Measurements from ENCODE around the gene CHRNA9.

The CHRNA9 gene

DNA sequence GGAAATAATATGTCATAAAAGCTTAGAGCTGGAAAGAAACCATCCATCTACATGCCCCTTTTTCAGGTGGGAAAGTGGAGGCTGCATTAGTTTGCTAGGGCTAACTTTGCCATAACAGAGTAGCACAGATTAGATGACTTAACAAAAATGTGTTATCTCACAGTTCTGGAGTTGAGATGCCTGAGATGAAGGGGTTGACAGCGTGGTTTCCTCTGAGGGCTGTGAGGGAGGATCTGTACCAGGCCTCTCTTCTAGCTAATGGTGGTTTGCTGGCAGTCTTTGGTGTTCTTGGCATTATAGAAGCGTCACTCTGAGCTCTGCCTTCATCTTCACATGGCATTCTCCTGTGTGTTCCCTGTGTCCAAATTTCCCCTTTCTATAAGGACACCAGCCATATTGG, 2.4 kb downstream of the CHRNA9 start:
- no peak for DNase-seq (ENCODE audit: low spot score)

DNA sequence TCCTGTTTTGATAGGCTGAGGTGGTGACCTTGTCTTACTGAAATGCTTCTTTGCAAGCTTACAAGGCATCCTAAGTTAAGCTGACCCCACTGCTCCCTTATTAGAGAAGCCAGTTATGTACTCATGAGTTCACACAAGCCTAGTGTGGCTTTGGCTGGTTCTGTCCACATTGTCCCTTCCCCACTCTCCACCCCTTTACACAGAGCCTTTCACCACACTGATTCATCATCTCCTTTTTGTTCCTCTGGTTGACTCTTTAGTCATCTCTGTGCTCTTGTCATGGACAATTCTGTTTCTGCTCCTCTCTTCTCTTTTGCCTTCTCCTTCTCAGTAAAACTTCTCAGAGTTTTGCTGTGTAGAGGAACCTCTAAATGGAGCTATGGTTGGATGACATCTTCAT, 4.9 kb downstream of the CHRNA9 start:
- DNase-seq (ENCODE audit: low spot score): no peak

DNA sequence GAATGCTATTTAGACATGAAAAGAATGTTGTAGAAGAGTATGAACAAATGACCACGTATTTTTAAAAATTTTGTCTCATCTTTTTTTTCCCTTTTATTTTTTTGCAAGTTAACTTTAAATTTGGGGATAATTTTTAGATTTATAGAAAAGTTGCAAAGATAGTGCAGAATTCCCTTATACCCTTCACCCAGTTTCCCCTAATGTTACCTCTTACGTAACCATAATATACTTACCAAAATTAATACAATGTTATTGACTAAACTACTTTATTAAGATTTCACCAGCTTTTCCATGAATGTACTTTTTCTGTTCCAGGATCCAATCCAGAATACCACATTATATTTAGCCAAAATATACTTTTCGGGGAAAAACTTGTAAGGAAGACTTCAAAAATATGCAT, 12.3 kb downstream of the CHRNA9 start:
- DNase-seq (ENCODE audit: low spot score): no peak

DNA sequence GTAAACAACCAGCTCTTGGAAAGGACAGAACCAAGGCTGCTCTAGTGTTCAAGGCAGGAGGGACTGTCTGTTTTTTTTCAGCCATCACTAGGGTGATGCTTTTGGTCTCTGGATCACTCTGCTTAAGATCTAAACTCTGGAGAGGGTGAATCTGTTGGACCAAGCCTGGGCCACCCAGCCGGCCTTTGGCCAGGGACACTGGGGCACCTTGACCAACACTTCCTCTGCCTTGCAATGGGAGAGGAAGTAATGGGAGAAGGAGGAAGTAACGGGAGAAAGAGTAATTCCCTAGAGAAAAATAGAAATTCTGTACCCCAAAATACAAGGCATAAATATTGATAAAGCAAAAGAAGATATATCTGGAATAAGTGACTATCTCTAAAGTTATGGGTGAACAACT, 12.9 kb downstream of the CHRNA9 start:
- no peak for DNase-seq (ENCODE audit: low spot score)

DNA sequence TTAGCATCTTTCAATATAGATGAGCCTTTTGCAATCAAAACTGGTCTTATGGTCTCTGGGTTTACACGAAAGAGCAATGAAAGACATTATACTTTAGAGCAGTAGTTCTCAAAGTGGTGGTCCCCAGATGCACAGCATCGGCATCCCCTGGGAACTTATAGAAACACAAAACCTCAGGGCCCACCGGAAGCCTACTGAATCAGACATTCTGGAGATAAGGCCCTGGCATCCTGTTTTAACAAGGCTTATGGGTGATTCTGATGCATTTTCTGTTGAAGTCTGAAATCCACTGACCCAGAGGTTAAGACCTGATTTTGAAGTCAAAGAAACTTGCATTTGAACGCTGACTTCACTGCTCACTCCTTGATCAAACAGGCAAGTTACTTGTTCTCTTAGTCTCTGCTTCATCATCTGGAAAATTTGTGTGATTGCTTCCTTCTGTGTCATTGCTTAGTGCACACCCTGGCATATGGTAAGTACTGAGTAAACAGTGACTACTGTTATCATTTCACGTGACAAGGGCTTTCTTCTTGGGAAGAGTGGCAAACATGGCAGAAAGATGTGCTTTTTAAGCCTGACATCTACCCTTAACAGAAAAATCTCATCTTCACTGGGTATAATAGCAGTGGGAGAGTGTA, 14.5 kb downstream of the CHRNA9 start:
- DNase-seq (ENCODE audit: low spot score): no peak

DNA sequence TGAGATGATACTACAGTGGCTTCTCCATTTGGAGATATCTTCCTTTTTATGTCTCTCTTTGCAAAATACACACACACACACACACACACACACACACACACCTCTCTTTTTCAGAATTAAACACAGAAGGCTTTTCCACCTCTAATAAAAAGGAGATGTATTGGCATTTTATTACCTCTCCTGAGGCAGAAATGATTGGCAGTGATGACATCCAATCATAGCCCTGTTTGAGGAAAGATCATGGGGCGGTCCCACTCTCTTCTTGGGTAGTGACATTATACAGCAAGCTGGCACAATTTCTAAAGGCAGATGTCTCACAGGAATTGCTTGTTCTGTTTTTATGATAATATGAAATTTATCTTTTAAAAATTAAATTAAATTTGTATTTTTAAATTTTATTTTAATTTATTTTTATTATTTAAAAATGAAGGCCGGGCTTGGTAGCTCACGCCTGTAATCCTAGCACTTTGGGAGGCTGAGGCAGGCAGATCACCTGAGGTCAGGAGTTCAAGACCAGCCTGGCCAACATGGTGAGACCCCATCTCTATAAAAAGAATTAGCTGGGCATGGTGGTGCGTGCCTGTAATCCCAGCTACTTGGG, 15.6 kb downstream of the CHRNA9 start:
- no peak for DNase-seq (ENCODE audit: low spot score)

DNA sequence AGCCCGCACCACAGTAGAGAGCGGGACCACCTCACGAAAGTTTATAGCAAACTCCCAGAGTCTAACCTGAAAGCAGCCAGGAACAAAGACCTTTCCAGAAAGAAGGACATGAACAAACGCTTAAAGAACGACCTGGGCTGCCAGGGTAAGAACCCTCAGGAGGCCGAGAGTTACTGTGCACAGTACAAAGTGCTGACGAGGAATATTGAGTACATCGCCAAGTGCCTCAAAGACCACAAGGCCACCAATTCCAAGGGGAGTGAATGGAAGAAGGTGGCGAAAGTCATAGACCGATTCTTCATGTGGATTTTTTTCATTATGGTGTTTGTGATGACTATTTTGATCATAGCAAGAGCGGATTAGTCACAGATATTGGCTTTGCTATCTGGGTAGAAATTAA, 19.0 kb downstream of the CHRNA9 start:
- DNase-seq (ENCODE audit: low spot score): no peak

DNA sequence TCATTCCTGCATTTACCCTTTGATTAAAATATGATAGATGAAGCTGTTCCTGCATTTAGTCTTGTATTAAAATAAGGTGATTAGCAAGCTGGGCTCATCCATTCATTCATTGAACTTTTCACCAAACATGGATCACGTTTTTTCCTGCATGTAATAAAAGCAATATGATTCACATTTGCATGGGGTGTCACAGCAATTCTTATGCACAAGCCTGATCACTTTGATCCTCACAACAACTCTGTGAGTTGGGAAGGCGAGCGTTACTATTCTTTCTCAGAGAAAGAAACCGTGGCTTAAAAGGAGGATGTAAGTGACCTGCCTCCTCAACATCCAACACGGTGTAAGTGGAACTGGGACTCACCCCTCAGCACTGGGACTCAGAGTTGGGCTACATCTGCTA, 20.0 kb downstream of the CHRNA9 start:
- DNase-seq (ENCODE audit: low spot score): no peak

DNA sequence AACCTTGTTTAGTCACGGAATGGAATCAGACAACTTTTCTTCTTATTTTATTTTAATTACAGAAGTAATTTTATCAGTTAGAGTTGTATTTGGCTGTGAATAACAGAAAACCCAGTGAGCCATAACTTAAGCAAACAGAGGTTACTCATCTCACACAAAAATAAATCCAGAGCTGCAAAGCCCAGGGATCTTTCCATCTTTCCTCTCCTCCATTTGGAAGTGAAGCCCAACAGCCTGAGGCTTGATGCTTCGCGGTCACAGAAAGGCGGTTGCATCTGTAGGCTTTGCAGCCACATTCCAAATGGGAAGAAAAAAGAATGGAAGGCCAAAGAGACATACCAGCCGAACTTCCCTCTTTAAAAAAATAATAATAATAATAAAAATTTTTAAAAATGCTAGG, 22.6 kb downstream of the CHRNA9 start:
- no peak for DNase-seq (ENCODE audit: low spot score)

DNA sequence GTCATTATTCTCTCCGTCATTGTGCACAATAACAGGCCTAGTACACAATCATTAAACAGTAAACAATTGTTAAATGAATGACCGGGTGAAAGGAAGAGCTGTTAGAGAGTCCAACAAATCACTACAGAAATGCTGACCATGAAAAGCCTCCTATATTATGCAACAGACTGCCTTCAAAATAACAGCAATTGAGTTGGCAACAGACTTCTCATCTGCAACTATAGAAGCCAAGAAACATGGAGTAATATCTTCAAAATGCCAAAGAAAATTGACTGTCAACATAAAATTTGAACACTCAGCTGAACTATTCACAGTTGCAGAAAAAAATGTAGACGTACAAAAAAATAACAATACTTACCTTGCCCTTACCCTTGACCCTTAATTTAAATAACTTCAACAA, 26.2 kb downstream of the CHRNA9 start:
- DNase-seq (ENCODE audit: low spot score): no peak

DNA sequence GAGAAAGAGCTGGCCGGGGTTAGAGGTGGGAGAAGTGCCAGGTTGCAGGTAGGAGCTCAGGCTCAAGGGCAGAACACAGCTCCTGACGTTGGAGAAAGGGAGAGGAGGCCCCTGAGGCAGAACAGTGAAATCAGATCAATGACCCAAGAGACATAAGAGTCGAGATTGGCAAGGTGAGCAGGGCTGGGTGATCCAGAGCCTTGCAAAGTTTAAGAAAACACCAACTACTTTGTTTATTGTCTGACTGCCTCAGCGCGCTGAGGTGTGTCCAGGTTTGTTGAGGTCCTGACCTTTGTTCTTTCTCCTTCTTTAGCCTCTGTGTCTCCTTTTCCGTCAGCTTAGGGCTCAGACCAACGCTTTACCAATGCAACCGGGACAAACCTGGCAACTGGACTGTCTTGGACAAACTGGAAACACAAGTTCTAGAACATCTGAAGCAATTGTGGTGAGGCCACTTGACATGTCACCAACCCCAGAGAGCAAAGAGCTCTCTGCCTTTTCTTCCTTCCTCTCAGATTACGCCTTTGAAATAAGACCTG, 28.3 kb downstream of the CHRNA9 start:
- no peak for DNase-seq (ENCODE audit: low spot score)

DNA sequence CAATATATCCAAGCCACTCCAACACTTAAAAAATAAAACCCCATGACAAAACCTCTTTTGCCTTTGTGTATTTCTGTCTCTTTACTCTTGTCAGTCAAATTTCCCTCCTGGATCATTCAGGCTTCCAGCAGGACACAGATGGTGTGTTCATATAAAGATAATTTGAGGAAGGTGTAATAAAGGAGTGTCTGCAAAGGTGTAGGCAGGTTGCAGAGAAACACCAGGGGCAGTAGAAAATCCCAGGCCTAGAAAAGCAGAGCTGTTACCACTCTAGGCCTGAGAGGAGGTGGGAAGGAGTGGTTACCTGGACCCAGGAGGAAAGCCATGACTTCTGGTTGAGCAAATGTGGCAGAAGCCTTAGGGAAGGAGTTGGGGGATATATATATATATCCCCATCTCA, 28.8 kb downstream of the CHRNA9 start:
- no peak for DNase-seq (ENCODE audit: low spot score)

DNA sequence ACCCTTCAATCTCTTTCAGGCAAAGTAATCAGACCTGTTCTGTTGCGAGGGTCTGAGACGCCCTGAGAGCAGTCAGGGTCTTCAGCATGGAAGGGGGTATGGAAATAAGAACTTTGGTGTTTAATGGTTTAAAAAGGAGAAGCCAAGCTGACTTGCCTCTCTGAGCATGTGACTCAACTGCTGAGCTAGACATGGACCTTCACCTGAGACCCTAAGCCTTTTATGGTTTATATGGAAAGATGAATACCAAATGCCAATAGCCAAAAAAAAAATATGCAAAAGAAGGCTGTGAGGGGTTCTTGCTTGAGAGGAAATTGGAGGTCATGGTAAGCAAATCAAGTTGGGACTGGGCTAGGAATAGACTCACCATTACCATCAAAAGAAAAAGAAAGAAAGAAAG, 30.6 kb downstream of the CHRNA9 start:
- no peak for DNase-seq (ENCODE audit: low spot score)

DNA sequence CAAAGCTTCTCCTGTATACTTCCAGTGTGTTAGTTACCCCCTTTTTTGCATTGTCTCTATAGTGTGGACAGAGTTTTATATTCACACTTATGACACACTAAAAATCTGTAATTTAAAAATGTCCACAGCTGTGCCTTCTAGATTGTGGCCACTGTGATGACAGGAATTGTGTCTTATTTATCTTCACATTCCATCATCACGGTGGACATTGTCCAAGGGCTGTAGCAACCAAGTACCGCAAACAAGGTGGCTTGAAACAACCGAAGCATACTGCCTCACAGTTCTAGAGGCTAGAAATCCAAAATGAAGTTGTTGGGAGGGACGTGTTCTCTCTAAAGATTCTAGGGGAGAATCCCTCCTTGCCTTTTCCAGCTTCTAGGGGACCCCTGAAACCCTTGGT, 32.3 kb downstream of the CHRNA9 start:
- DNase-seq (ENCODE audit: low spot score): no peak

DNA sequence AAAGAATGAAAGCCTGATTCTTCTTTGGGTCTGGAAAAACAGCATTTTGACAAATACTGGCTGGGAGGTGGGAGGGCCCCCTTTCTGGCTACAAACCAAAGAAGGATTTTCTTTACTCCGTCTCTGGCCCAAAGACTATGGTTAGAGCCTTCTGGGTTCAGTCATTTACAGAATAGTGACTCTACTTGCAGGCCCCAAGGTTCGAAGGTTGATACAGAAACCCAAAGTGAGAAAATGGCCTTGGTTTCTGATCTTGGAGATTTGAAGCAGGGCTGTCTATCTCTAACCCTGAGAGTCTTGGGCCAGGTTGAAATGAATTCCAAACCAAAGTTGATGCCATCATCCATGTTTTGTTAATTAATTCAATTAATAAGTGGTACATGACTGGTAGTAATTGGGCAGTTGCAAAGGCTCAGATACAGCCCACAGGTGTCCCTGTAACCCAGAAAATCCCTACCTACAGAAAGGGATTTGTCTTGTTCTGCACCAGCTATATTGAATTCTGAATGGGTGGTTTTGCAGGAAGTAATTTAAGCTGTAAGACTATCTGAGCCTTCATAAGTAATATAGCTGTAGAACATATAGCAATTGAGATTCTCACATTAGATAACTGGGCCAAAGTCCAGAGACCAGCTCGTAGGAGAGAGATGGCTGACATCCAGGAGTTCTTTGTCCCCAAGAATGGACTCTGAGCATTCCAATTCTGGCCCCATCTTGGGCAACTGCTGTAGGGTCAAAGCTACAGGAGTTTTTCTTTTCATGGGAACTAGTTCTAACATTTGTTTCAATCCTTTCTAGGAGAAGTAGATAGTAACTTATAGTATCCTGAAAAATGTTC, 34.5 kb downstream of the CHRNA9 start:
- no peak for DNase-seq (ENCODE audit: low spot score)

DNA sequence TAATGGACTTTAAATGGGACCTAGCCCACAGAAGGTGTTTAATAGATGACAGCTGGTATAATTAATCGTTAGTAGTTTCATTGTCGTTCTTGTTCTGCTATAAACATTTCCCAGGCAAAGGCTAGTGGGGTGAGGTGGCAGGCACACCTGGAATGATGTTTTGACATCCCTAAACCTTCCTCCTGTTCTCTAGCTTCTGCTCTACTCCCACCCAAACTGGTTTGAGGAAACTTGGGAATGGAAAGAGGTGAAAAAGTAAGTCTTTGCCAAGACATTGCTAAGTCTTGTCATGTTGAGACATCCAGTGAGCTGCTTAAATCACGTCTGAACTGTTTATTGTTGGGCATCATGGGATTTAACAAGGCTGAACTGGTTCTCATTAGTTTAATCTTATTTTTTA, 37.5 kb downstream of the CHRNA9 start:
- no peak for DNase-seq (ENCODE audit: low spot score)

DNA sequence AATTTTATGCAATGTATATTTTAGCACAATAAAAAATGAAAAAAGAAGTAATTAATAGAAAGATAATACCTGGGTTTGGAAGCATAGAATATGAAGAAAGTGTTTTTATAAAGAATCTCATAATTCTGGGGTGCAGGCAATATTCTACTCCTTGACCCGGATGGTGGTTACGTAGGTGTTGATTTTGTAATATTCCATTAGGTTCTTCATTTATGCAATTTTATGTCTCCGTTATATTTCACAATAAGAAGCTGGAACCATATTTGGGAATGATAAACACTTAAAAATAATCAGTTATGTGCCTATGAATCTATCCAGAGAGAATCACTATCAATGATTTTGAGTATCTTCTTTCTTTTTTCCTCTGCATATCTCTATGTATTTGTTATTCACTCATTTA, 38.5 kb downstream of the CHRNA9 start:
- no peak for DNase-seq (ENCODE audit: low spot score)

DNA sequence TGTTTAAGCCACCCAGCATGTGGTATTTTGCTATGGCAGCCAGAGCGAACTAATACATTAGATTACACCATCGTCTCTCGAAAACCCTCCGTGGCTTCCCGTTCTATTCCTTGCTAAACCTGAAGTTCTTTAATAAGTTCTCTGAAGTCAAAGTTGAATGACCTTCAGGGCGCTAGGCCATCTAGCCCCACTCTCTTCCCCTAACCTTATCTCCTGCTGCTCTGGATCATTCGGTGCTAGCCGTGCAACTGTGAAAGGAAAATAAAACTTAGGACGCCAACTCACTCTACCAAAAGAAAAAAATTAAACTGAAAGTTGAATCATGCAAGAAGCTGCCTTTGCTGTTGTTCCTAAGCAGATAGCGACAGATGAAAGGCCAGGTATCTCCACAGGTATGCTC, 40.0 kb downstream of the CHRNA9 start:
- DNase-seq (ENCODE audit: low spot score): no peak

DNA sequence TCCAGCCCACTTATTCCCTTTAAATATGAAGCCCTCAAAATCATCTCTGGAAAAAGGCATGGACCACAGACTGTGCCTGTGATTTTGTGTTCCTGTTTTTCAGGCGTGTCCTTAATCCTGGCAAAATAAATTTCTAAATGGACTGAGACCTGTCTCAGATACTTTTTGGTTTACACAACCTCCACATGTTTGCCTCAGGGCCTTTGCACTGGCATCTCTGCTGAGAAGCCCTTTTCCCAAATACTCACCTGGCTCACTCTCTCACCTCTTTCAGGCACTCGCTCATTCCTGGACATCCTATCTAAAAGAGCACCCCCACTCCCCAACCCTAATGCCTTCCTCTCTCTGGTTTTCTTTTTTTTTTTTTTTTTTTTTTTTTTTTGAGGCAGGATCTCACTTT, 40.5 kb downstream of the CHRNA9 start:
- DNase-seq (ENCODE audit: low spot score): no peak

DNA sequence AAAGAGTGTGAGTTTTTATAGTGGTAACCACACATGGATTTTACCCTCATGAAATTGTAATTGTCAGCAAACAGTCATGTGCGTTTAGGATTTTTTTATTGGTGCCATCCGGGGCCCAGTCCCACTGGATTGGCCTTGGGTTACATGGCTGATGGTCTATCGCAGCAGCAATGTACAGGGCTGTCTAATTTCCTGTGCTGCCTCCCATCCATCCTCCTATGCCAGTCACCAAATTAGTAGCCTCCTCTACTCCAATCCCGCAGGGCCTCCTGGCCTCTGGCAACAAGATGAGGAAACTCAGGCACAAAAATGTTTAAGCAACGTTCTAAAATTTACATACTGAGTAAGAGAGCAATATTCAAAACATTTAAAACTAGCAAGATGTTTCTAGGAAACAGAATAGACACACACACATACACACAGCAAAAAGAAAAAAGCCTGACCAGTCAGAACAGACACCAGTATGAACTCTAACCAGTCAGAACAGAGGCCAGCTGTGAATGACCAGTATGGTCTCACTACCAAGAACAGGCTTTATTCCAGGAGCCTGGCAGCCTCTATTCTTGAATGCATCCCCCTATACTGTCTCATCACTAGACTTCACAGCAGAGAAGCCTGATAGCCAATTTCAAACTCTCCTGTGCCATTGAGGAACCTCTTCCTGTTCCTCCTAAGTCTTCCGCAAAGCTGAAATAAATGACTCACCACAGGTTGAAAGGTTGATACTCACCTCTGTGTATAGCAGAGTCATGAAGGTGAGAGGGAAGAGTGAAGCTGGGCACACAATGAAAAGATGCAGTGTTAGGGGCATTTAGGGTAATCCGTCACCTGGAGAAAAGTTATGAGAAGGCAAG, 42.6 kb downstream of the CHRNA9 start:
- DNase-seq (ENCODE audit: low spot score): no peak

DNA sequence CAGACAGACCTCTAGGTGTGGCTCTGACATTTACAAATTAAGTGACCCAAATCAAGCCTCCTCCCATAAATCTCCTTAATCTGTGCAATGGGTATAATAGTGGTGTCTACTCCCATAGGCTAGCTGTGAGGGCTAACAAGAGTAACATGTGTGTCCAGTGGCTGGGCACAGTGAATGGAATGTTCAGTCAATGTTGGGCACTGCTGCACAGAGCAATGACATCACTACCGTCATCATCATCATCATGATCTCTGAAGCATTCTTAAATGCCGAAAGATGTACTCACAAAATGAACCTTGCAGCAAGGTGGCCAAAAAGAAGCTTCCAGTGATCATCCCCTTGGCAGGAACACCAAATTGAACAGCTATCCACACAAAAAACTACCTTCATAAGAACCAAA, 43.5 kb downstream of the CHRNA9 start:
- DNase-seq (ENCODE audit: low spot score): no peak

DNA sequence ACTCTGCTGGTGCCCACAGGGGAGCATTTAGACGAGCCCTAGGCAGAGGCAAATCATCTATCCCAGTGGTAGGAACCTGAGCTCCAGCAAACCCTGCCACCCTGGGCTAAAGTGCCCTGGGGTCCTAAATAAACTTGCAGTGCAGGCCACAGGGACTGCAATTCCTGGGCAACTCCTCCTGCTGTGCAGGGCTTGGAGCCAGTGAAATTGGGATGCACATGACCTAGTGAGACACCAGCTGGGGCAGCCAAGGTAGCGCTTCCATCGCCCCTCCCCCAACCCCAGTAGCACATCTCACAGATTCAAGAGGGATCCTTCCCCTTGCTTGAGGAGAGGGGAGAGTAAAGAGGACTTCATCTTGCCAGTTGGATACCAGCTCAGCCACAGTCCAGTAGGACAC, 44.1 kb downstream of the CHRNA9 start:
- DNase-seq (ENCODE audit: low spot score): no peak
